Ectodermal cell (in vitro differentiated cells): ENCODE results near the gene CHRM4.

Experiments used
- H3K27ac ChIP-seq: 2 replicates; pipeline ENCODE4 v1.7.0; 2013; ENCODE audit warnings: mild to moderate bottlenecking, low read depth, low read length; ENCODE audit not compliant: insufficient read depth, poor library complexity, severe bottlenecking
- H3K27me3 ChIP-seq: 2 replicates; pipeline ENCODE4 v1.7.0; 2013; ENCODE audit warnings: mild to moderate bottlenecking, low read length; ENCODE audit not compliant: insufficient read depth, control insufficient read depth, poor library complexity, severe bottlenecking
- H3K36me3 ChIP-seq: one replicate; pipeline ENCODE4 v1.7.0; 2013; ENCODE audit warnings: low read length; ENCODE audit not compliant: control insufficient read depth, insufficient read depth
- H3K4me1 ChIP-seq: one replicate; pipeline ENCODE4 v1.7.0; 2013; ENCODE audit warnings: low read length; ENCODE audit not compliant: control insufficient read depth, insufficient read depth
- H3K4me3 ChIP-seq: 2 replicates; pipeline ENCODE4 v1.7.0; 2013; ENCODE audit warnings: low read depth, low read length, control low read depth; ENCODE audit not compliant: insufficient read depth
- H3K9me3 ChIP-seq: 2 replicates; pipeline ENCODE4 v1.7.0; 2013; ENCODE audit warnings: mild to moderate bottlenecking, low read length, moderate library complexity; ENCODE audit not compliant: control insufficient read depth
- WGBS, 2 experiments: methylation state at CpG; one replicate each; pipeline ENCODE4 v1.1.7; 2013; ENCODE audit warnings: missing lambda C conversion rate in 2 of 2; 5-methylcytosine and 5-hydroxymethylcytosine counted together

CHRM4 gene

GRCh38 chr11:46348566-46349401 lies 42.8 kb downstream of the CHRM4 start:
- Histone ChIP-seq H3K36me3 (no peaks in the 10 kb centered on the region), H3K4me3 (peak overlapping the region; percentile 82), H3K27me3 (peaks cover 9% of the 10 kb centered on the region), H3K27ac (no peak overlapping the region), H3K4me1 (peaks cover 31% of the 10 kb centered on the region), H3K9me3 (no peaks in the 10 kb centered on the region)
- WGBS, 2 experiments = 76 to 77% methylated on average over 18 of the region's 18 CpGs

GRCh38 chr11:46347637-46348311 lies 43.8 kb downstream of the CHRM4 start:
- H3K27me3 ChIP-seq = peaks cover 9% of the 10 kb centered on the region
- no peak overlapping the region for H3K27ac ChIP-seq
- H3K9me3 ChIP-seq = no peaks in the 10 kb centered on the region
- H3K36me3 ChIP-seq = no peaks in the 10 kb centered on the region
- H3K4me3 ChIP-seq = peak overlapping the region; percentile 82
- WGBS, 2 experiments = 9 to 10% methylated on average over 63 of the region's 63 CpGs
- H3K4me1 ChIP-seq = peaks cover 24% of the 10 kb centered on the region

GRCh38 chr11:46346886-46347636 lies 44.5 kb downstream of the CHRM4 start, which contains the start of gene DGKZ:
Gene DGKZ (plus strand): TSS chr11:46347463. CDS start chr11:46347660, 197 bp downstream.
- Histone ChIP-seq H3K27me3 (peaks cover 9% of the 10 kb centered on the region), H3K36me3 (no peaks in the 10 kb centered on the region), H3K4me3 (peak within 1 kb of the TSS; percentile 82), H3K27ac (no peak within 1 kb of the TSS), H3K4me1 (peaks cover 24% of the 10 kb centered on the region), H3K9me3 (no peaks in the 10 kb centered on the region)
- WGBS, 2 experiments = 11% methylated on average over 80 of the region's 80 CpGs

- Histone ChIP-seq H3K27me3 (peaks cover 9% of the 10 kb centered on the region), H3K4me1 (peaks cover 17% of the 10 kb centered on the region), H3K4me3 (no peak overlapping the region), H3K36me3 (no peaks in the 10 kb centered on the region), H3K9me3 (no peaks in the 10 kb centered on the region), H3K27ac (no peak overlapping the region)
- 92% methylated on average over 10 of the region's 10 CpGs for WGBS, 2 experiments
These were observed 45.6 kb downstream of the CHRM4 start for GRCh38 chr11:46345881-46346484.

GRCh38 chr11:46345131-46345597 lies 46.4 kb downstream of the CHRM4 start:
- peaks cover 9% of the 10 kb centered on the region for H3K27me3 ChIP-seq
- H3K9me3 ChIP-seq = no peaks in the 10 kb centered on the region
- peaks cover 23% of the 10 kb centered on the region for H3K4me1 ChIP-seq
- H3K4me3 ChIP-seq = no peak overlapping the region
- WGBS, 2 experiments = 63 to 64% methylated on average over 20 of the region's 20 CpGs
- H3K27ac ChIP-seq = no peak overlapping the region
- no peaks in the 10 kb centered on the region for H3K36me3 ChIP-seq

- H3K9me3 ChIP-seq = no peaks in the 10 kb centered on the region
- H3K4me1 ChIP-seq = peaks cover 34% of the 10 kb centered on the region
- no peaks in the 10 kb centered on the region for H3K36me3 ChIP-seq
- WGBS, 2 experiments = 84 to 88% methylated on average over 2 to 3 of the region's 3 CpGs
- peaks cover 9% of the 10 kb centered on the region for H3K27me3 ChIP-seq
- no peak overlapping the region for H3K4me3 ChIP-seq
- no peak overlapping the region for H3K27ac ChIP-seq
These were observed 48.1 kb downstream of the CHRM4 start for GRCh38 chr11:46343520-46343919.

GRCh38 chr11:46342239-46342638 lies 49.3 kb downstream of the CHRM4 start:
- peaks cover 33% of the 10 kb centered on the region for H3K4me1 ChIP-seq
- no peak overlapping the region for H3K4me3 ChIP-seq
- no peaks in the 10 kb centered on the region for H3K9me3 ChIP-seq
- whole genome bisulfite sequencing, 2 experiments = 75 to 76% methylated on average over 5 of the region's 5 CpGs
- no peak overlapping the region for H3K27ac ChIP-seq
- H3K36me3 ChIP-seq = no peaks in the 10 kb centered on the region
- H3K27me3 ChIP-seq = peaks cover 9% of the 10 kb centered on the region

GRCh38 chr11:46341454-46341853 lies 50.1 kb downstream of the CHRM4 start:
- Histone ChIP-seq H3K27ac (no peak overlapping the region), H3K27me3 (peaks cover 3% of the 10 kb centered on the region), H3K36me3 (no peaks in the 10 kb centered on the region), H3K4me3 (no peak overlapping the region), H3K9me3 (no peaks in the 10 kb centered on the region), H3K4me1 (peaks cover 38% of the 10 kb centered on the region)
- 91 to 93% methylated on average over 3 of the region's 3 CpGs for WGBS, 2 experiments

- Histone ChIP-seq H3K9me3 (no peaks in the 10 kb centered on the region), H3K27me3 (no peaks in the 10 kb centered on the region), H3K27ac (peak overlapping the region; percentile 36), H3K4me1 (peaks cover 47% of the 10 kb centered on the region), H3K4me3 (peak overlapping the region; percentile 27), H3K36me3 (no peaks in the 10 kb centered on the region)
- WGBS, 2 experiments = 81 to 82% methylated on average over 2 of the region's 2 CpGs
These were observed 51.8 kb downstream of the CHRM4 start for GRCh38 chr11:46339816-46340215.
